ENCODE data around the gene SRSF6.
A peak's percentile ranks its signal among the peaks of the same experiment; 100 is the strongest.
"Not testable (repeated sequence)": the region's sequence is repeated elsewhere in the genome, so short reads cannot be mapped to it uniquely, and the experiment has no call there.

SRSF6 gene

GRCh38 chr20:43448748-43449535 lies 8.8 kb upstream of the SRSF6 start:
- no peak for DNase-seq (ENCODE audit: low read depth)

DNA sequence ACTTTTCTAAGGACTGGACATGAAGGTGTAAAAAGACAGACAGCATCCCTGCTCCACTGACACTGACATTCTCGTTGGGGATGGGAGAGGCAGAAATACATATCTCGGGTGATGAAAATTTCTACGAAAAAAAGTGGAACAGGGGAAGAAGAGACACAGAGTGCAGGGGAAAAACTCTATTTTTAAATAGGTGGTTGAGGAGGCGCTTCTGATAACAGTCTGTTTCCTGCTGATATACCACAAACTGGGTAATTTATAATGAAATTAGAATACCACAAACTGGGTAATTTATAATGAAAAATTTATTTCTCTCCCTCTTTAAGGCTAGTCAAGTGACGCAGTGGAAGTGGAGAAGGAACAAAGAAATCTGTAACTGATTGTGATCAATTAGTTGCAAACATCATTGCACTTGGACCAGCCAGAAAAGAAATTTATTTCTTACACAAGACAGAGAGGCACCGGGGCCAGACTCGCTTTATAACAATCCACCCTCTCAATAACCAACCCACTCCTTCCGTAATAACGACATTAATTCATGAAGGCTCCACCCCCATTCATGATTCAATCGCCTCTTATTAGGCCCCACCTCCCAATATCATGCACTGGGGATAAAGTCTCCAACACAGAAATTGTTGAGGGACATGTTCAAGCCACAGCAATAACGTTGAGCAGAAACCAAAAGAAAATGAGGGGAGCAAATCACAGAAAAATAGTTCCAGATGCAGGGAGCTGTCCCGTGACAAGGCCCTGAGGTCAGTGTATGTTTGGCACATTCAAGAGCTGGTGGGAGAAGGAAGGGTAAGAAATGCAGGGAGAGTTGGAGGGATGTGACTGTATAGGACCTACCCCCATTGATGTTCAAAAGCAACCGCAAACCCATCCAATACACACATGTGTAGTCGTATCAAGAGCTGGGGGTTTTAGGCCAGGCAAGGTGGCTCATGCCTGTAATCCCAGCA lies 6.6 kb upstream of the SRSF6 start:
- DNase-seq (ENCODE audit: low read depth), result no peak

DNA sequence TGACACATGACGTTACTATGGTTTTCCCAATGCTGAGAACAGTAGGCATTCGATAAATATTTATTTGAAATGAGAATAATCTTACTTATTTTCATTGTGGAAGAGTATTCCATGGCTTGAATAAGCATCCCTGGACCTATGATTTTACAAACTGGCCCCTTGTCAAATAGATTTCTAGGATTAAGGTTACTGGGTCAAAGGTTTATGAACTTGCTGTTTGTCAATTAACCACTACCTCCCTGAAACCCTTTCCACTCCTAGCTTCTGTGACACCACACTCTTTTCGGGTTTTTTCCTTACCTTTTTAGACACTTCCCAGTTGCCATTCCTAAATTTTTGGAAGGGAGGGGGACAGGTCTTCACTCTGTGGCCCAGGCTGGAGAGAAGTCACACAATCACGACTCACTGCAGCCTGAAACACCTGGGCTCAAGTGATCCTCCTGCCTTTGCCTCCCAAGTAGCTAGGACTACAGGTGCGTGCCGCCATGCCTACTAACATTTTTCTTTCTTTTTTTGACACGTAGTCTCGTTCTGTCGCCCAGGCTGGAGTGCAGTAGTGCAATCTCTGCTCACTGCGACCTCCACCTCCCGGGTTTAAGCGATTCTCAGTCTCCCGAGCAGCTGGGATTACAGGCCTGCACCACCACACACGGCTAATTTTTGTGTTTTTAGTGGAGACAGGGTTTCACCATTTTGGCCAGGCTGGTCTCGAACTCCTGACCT lies 5.1 kb upstream of the SRSF6 start:
- DNase-seq (ENCODE audit: low read depth), result no peak

GRCh38 chr20:43456252-43456651 lies 1.4 kb upstream of the SRSF6 start:
- DNase-seq (ENCODE audit: low read depth), result not testable (repeated sequence)

DNA sequence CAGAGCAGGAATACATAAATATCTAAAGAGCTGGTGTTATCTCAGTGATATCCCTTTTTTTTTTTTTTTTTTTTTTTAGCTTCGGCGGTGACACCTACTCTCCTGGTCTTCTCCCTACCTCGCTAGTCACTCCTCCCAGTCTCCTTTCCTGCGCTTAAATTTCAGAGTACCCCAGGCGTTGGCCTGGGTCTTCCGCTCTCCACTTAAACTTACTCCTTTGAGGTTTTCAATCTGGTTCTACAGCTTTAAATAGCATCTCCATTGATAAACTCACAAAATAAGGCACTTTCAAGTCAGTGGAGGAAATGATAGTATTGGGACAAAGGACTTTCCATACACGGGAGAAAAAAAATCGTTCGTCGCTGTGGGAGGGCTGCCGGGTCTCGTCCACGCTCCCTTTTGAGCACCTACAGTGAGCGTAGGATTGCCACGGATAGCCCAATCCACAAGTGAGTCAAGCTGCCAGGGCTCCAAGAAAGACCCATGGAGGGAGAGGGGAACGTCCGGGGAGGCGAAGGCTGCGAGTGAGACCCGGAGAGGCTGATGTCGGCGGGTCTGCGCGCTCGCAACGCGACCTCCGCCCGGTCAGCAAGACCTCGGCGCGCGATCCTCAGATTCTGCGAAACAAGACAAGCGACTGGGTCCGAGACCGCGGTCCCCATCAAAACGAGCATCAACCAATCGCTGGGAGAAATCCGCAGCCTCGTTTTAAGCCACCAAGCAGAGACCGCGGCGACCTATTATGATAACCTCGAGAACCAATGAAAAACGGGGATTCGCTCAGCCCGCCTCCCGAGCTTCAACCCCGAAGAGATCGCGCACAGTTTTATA lies 672 bp upstream of the SRSF6 start:
- DNase-seq (ENCODE audit: low read depth), result peak; percentile 63

- no peak for DNase-seq (ENCODE audit: low read depth)
Observed at GRCh38 chr20:43458422-43458924, 777 bp downstream of the SRSF6 start.

- DNase-seq (ENCODE audit: low read depth), result no peak
Observed at GRCh38 chr20:43459022-43459942, 1.6 kb downstream of the SRSF6 start.

DNA sequence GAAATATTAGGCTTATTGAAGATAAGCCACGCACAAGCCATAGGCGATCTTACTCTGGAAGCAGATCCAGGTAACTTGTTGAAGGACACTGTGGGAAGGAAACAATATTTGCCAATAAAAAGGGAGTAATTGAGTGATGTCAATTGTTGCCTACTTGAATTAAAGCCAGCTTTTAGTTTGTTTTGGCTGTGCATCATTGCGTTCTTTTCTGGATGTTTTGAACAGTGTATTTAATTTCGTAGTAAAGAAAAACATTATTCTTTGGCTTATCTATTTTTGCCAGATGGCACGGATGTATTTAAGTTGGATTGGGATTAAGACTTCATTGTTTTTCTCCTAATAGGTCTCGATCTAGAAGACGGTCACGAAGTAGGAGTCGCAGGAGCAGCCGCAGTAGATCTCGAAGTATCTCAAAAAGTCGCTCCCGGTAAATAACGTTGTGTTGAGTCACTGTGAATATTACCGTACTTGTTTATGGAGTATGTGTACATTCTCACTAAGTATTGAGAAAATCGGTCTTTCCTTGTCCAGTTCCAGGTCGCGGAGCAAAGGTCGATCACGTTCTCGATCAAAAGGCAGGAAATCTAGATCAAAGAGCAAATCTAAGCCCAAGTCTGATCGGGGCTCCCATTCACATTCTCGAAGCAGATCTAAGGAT lies 2.6 kb downstream of the SRSF6 start:
- DNase-seq (ENCODE audit: low read depth), result no peak

DNA sequence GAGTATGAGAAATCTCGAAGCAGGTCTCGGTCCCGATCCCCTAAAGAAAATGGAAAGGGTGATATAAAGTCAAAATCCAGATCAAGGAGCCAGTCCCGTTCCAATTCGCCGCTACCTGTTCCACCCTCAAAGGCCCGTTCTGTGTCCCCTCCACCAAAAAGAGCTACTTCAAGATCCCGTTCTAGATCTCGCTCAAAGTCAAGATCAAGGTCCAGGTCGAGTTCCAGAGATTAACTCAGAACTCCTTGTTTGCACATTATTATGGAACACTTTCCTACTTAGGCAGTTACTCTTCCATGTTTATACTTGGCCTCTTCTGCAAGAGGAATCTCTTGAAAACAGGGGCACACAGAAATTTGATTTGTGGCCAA lies 3.1 kb downstream of the SRSF6 start:
- DNase-seq (ENCODE audit: low read depth), result no peak

DNA sequence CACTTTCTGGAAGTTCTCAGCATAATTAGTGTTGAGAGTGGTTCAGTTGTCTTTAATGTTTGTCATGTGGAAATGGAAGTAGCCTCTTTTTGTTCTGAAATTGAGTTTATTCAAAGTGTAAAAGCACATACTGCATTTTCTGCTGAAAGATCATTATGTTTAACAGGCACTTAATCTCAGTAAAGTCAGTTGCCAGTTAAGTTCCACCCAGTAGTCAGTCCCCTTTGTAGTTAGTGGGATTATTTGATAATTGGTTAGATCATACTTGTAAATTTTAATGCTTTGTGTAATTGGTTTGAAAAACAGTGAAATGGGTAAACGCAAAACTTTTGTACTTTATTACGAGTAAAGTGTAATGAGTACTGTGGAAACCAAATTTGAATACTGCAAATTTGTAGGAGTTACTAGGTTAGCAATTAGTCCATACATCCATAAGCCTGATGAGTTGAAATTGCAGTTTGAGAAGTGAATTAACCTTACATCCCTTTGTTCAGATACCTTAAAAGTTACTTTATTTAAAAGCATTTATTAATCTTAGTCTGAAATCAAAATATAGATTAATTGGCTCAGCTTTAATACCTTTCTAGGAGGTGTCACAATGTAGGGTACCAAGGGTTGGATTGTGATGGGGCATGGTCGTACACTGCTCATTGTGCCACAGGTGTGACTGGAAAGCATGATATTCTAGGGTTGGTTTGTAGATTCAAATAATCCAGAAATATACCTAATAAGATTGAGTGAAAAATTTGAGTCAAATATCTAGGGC lies 4.4 kb downstream of the SRSF6 start:
- no peak for DNase-seq (ENCODE audit: low read depth)

- DNase-seq (ENCODE audit: low read depth), result no peak
Observed at GRCh38 chr20:43462660-43463526, 5.2 kb downstream of the SRSF6 start.

DNA sequence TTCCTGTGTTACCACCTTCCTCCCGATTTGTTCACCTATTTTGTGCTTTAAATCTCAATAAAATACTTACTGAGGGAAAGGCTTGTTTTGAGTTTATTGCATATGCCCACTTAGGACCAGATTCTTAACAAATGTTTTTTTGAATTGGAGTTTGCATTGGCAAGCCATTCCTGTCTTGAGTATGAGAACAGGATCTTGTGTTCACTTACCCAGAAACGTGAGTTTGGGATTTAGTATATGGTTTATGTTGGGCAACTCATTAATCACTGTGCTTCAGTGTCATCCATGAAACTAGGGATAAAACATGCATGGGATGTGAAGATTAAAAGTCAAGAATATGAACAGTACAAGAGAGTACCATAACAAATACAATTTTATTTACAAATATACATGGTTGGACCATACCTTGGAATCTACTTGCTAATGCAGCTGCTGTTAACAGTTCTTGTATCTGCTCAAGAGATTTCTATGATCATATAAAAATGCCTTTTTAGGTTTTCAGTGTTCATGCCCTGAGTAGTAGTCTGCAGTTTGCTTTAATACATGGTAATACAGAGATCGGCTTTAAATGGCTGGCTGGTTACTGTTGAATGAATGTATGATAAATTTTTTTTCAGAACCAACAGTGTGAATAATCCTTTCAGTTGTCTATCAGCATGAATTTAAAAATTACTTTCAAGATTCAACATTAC lies 6.0 kb downstream of the SRSF6 start:
- DNase-seq (ENCODE audit: low read depth), result no peak

- no peak for DNase-seq (ENCODE audit: low read depth)
Observed at GRCh38 chr20:43464219-43464790, 6.6 kb downstream of the SRSF6 start.

GRCh38 chr20:43465625-43465943 lies 7.9 kb downstream of the SRSF6 start:
- no peak for DNase-seq (ENCODE audit: low read depth)

GRCh38 chr20:43467589-43467988 lies 9.9 kb downstream of the SRSF6 start:
- no peak for DNase-seq (ENCODE audit: low read depth)

DNA sequence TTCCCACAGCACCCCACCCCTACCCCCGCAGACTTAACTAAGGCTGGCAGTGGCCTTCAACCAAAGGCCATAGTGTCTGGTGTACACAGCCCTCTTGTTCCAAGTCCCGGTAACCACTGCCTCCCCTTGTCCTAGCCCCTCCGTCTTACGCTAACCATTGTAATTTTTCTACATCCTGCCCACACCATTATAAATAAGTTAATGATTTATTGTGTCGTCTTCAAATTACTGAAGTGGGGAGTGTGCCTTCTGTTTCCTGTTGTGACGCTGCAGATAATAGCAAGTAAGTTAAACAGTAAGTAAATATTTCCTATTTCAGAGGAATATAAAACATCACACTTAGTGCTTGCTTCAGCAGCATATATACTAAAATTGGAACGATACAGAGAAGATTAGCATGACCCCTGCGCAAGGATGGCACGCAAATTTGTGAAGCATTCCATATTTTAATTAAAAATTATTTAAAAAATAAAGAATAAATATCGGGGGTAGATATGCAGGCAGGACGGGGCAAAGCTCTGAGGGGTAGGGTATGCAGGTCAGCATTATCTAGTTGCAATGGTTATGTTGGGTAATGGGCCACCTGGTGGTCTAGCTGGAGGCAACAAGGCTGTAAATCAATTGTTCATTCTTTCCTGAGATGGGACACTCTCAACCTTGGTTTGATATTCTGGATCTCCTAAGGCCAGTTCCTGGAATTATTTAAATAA lies 15.1 kb downstream of the SRSF6 start:
- DNase-seq (ENCODE audit: low read depth), result no peak

GRCh38 chr20:43473381-43473704 lies 15.6 kb downstream of the SRSF6 start:
- DNase-seq (ENCODE audit: low read depth), result no peak
